CD4-positive, alpha-beta T cell treated with Interferon alpha-2 for 1 hour (primary cell): ENCODE data around the gene UBE2I.
A peak's percentile ranks its signal among the peaks of the same experiment; 100 is the strongest.
"Not testable (repeated sequence)": the region's sequence is repeated elsewhere in the genome, so short reads cannot be mapped to it uniquely, and the experiment has no call there.

ENCODE experiments used
- DNase-seq, 2 donors: peaks; one replicate each; pipeline ENCODE4 v3.0.0-alpha.2; 2020 to 2022

The UBE2I gene

GRCh38 chr16:1293921-1294656 is 15.3 kb upstream of the UBE2I start:
- DNase-seq = no peak

- no peak for DNase-seq
Observed at GRCh38 chr16:1295465-1295864, 14.0 kb upstream of the UBE2I start.

- not testable (repeated sequence) for DNase-seq
Observed at GRCh38 chr16:1296688-1297017, 12.8 kb upstream of the UBE2I start.

- DNase-seq = no peak
Observed at GRCh38 chr16:1297018-1297696, 12.3 kb upstream of the UBE2I start.

- no peak for DNase-seq
Observed at GRCh38 chr16:1298406-1298805, 11.0 kb upstream of the UBE2I start.

- DNase-seq = no peak
Observed at GRCh38 chr16:1299012-1299867, 10.2 kb upstream of the UBE2I start.

GRCh38 chr16:1299868-1300203 is 9.6 kb upstream of the UBE2I start:
- DNase-seq = no peak

GRCh38 chr16:1300664-1301476 is 8.6 kb upstream of the UBE2I start:
- DNase-seq = peak; percentile 68 to 79

GRCh38 chr16:1301562-1301961 is 7.9 kb upstream of the UBE2I start:
- no peak for DNase-seq

- no peak for DNase-seq
Observed at GRCh38 chr16:1305823-1306222, 3.6 kb upstream of the UBE2I start.

- DNase-seq = no peak
Observed at GRCh38 chr16:1306334-1306733, 3.1 kb upstream of the UBE2I start.

- DNase-seq = no peak
Observed at GRCh38 chr16:1308036-1308976, 1.1 kb upstream of the UBE2I start.

- DNase-seq = peak; percentile 53 to 71
Observed at GRCh38 chr16:1309888-1310831, 724 bp downstream of the UBE2I start.

GRCh38 chr16:1310832-1311200 is 1.4 kb downstream of the UBE2I start:
- peak; percentile 26 to 39 for DNase-seq

GRCh38 chr16:1311212-1311737 is 1.8 kb downstream of the UBE2I start:
- DNase-seq = no peak

GRCh38 chr16:1311738-1312466 is 2.5 kb downstream of the UBE2I start:
- DNase-seq = no peak

- DNase-seq = no peak
Observed at GRCh38 chr16:1312467-1312816, 3.0 kb downstream of the UBE2I start.

GRCh38 chr16:1312903-1313302 is 3.5 kb downstream of the UBE2I start:
- no peak for DNase-seq

- DNase-seq = no peak
Observed at GRCh38 chr16:1313721-1314369, 4.4 kb downstream of the UBE2I start.
